Measurements from ENCODE around the gene TENM4. TPM values are rescaled to one million over a fixed set of nuclear protein-coding genes. Genes with fewer than 3 reads are reported as not detected.

The TENM4 gene
- total RNA-seq, 1 experiment from 2014 or later = 25.0 TPM

DNA sequence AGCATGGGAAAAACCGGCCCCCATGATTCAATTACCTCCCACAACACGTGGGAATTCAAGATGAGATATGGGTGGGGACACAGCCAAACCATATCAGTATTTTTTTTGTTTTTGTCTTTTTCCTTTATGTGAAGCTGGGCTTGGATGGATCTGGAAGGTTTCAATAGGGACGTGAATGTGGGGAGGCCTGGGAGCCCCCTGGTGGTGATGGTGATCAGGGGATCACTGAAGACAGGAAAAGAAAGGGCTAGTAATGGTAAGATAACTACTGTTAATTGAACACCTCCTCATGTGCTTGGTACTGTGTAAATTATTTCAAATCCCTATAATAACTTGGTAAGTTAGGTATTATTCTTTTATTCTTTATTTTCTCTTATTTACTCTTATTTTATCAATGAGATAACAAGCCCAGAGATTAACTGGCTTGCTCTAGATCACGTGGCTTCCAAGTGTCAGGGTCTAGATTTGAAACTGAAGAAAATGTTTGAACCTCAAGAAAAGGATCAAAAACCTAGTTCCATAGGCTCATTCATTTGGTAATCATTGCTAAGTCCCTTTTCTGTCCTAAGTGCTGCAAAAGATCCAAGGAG is 364.2 kb downstream of the TENM4 start:
- Mint-ChIP-seq H3K4me1 (peaks cover 20% of the 10 kb centered on the region), H3K9me3 (peaks cover 15% of the 10 kb centered on the region), H3K27ac (no peak overlapping the region), H3K27me3 (ENCODE audit: low read depth) (no peaks in the 10 kb centered on the region; the same call in 1 of the 2 replicates), H3K4me3 (no peak overlapping the region), H3K36me3 (peaks cover 9% of the 10 kb centered on the region)
- TF ChIP-seq ZNF317 (CRISPR knock-in tag; IDR thresholded peaks at IDR 0.05; ENCODE audit: borderline replicate concordance, low read depth) (no peak), CTCF (IDR thresholded peaks at IDR 0.05) (peak; percentile 66)
- POLR2A ChIA-PET = no interaction called here
- DNase-seq (ENCODE audit: low spot score) (peak; percentile 55), ATAC-seq (peak; percentile 68)
- CTCF ChIA-PET = interaction anchor here (0.6 to 2.6 kb wide), 14 partner anchors 10 to 431 kb away, joined by 3 to 8 read pairs (median 3); no protein-coding TSS in a partner anchor

GRCh38 chr11:79074547-79074946 is 366.3 kb downstream of the TENM4 start:
- peaks cover 20% of the 10 kb centered on the region for H3K4me1 Mint-ChIP-seq
- peaks cover 9% of the 10 kb centered on the region for H3K36me3 Mint-ChIP-seq
- no peak for DNase-seq (ENCODE audit: low spot score)
- no peak for ATAC-seq
- TF ChIP-seq GABPB1 (CRISPR knock-in tag; IDR thresholded peaks at IDR 0.05) = no peak
- TF ChIP-seq, protein P1, sequence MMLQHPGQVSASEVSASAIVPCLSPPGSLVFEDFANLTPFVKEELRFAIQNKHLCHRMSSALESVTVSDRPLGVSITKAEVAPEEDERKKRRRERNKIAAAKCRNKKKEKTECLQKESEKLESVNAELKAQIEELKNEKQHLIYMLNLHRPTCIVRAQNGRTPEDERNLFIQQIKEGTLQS (CRISPR knock-in tag; conservative IDR thresholded peaks at IDR 0.05) = no peak
- TF ChIP-seq ARID4B (CRISPR knock-in tag; IDR thresholded peaks at IDR 0.05; ENCODE audit: borderline replicate concordance) = no peak
- no peak for TF ChIP-seq PRDM15 (CRISPR knock-in tag; IDR thresholded peaks at IDR 0.05)
- no peak for TF ChIP-seq RELA (CRISPR knock-in tag; IDR thresholded peaks at IDR 0.05; ENCODE audit: borderline replicate concordance)
- no peak for TF ChIP-seq ZNF219 (CRISPR knock-in tag; IDR thresholded peaks at IDR 0.05; ENCODE audit: borderline replicate concordance)
- TF ChIP-seq ZNF263 (CRISPR knock-in tag; IDR thresholded peaks at IDR 0.05; ENCODE audit: low read depth) = no peak
- POLR2A ChIA-PET = no interaction called here
- peaks cover 15% of the 10 kb centered on the region for H3K9me3 Mint-ChIP-seq
- no peak overlapping the region for H3K4me3 Mint-ChIP-seq
- no peaks in the 10 kb centered on the region; the same call in 1 of the 2 replicates for H3K27me3 Mint-ChIP-seq (ENCODE audit: low read depth)
- CTCF ChIA-PET = interaction anchor here (1.3 to 2.6 kb wide), 3 partner anchors 11 to 26 kb away, joined by 5 to 8 read pairs (median 7); no protein-coding TSS in a partner anchor
- H3K27ac Mint-ChIP-seq = no peak overlapping the region

DNA sequence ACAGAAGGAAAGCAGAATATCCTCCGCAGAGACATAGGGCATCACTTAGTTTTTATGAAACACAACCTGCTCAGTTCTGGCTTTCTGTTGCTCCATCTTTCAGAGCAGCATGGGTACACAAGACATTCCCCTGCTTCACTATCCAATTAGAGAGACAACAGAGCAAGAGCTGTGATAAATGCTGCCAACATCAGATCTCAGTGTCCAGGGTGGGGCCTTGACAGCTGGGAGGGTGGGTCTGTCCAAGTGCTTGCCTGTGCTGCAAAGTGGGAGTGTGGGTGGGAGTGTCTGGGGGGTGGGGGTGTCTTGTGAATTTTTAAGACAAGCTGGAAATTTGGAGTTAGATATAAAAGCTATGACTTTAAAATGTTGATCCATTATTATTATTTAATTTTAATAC is 369.6 kb downstream of the TENM4 start:
- H3K36me3 Mint-ChIP-seq = peaks cover 5% of the 10 kb centered on the region
- DNase-seq (ENCODE audit: low spot score) (no peak), ATAC-seq (no peak)
- ChIA-PET POLR2A (interaction anchor here (0.8 kb wide), 1 partner anchor 27 kb away, joined by 8 read pairs; no protein-coding TSS in a partner anchor), CTCF (interaction anchor here (0.7 to 2.1 kb wide), 4 partner anchors 9 to 426 kb away, joined by 3 to 9 read pairs (median 5); no protein-coding TSS in a partner anchor)
- H3K27ac Mint-ChIP-seq = no peak overlapping the region
- peaks cover 26% of the 10 kb centered on the region for H3K4me1 Mint-ChIP-seq
- no peak overlapping the region for H3K4me3 Mint-ChIP-seq
- H3K9me3 Mint-ChIP-seq = peaks cover 7% of the 10 kb centered on the region
- H3K27me3 Mint-ChIP-seq (ENCODE audit: low read depth) = no peaks in the 10 kb centered on the region; the same call in 1 of the 2 replicates
- TF ChIP-seq JAZF1 (CRISPR knock-in tag; IDR thresholded peaks at IDR 0.05) = no peak
- TF ChIP-seq SMAD3 (CRISPR knock-in tag; IDR thresholded peaks at IDR 0.05; ENCODE audit: borderline replicate concordance) = no peak
- TF ChIP-seq GRHL2 (CRISPR knock-in tag; IDR thresholded peaks at IDR 0.05; ENCODE audit: insufficient replicate concordance, severe bottlenecking) = no peak
- no peak for TF ChIP-seq AFF4 (CRISPR knock-in tag; IDR thresholded peaks at IDR 0.05; ENCODE audit: borderline replicate concordance)
- no peak for TF ChIP-seq ZNF423 (CRISPR knock-in tag; IDR thresholded peaks at IDR 0.05)
- no peak for TF ChIP-seq NR1H2 (CRISPR knock-in tag; IDR thresholded peaks at IDR 0.05)
- no peak for TF ChIP-seq OVOL2 (CRISPR knock-in tag; IDR thresholded peaks at IDR 0.05; ENCODE audit: borderline replicate concordance)

Measured in WTC11 (cell line).